Mucosa of rectum (tissue), 2 donors: Measurements from ENCODE around the gene TAOK1.

Experiments used
- H3K27ac ChIP-seq, 2 donors: one replicate each; pipeline ENCODE4 v1.7.0; 2013; ENCODE audit warnings: inconsistent platforms in 2 of 2, low read depth in 2 of 2, low read length in 2 of 2
- H3K27me3 ChIP-seq, 2 donors: one replicate each; pipeline ENCODE4 v1.7.0; 2013; ENCODE audit warnings: low read length in 2 of 2; ENCODE audit not compliant: control insufficient read depth in 2 of 2, insufficient read depth in 2 of 2
- H3K36me3 ChIP-seq, 2 donors: one replicate each; pipeline ENCODE4 v1.7.0; 2013; ENCODE audit warnings: low read length in 2 of 2; ENCODE audit not compliant: control insufficient read depth in 2 of 2, insufficient read depth in 2 of 2
- H3K4me1 ChIP-seq, 2 donors: one replicate each; pipeline ENCODE4 v1.7.0; 2013; ENCODE audit warnings: low read length in 2 of 2, mild to moderate bottlenecking in 1 of 2; ENCODE audit not compliant: control insufficient read depth in 2 of 2, insufficient read depth in 2 of 2
- H3K4me3 ChIP-seq, 2 donors: one replicate each; pipeline ENCODE4 v1.7.0; 2013; ENCODE audit warnings: low read length in 2 of 2
- H3K9ac ChIP-seq, 2 donors: one replicate each; pipeline ENCODE4 v1.7.0; 2013; ENCODE audit warnings: low read length in 2 of 2, low read depth in 1 of 2, mild to moderate bottlenecking in 1 of 2
- H3K9me3 ChIP-seq, 2 donors: one replicate each; pipeline ENCODE4 v1.7.0; 2013; ENCODE audit warnings: low read length in 2 of 2; ENCODE audit not compliant: control insufficient read depth in 2 of 2
- donor health status: healthy.
- donor health status: Normal muscosa, but diverticular disease.

TAOK1 gene

DNA sequence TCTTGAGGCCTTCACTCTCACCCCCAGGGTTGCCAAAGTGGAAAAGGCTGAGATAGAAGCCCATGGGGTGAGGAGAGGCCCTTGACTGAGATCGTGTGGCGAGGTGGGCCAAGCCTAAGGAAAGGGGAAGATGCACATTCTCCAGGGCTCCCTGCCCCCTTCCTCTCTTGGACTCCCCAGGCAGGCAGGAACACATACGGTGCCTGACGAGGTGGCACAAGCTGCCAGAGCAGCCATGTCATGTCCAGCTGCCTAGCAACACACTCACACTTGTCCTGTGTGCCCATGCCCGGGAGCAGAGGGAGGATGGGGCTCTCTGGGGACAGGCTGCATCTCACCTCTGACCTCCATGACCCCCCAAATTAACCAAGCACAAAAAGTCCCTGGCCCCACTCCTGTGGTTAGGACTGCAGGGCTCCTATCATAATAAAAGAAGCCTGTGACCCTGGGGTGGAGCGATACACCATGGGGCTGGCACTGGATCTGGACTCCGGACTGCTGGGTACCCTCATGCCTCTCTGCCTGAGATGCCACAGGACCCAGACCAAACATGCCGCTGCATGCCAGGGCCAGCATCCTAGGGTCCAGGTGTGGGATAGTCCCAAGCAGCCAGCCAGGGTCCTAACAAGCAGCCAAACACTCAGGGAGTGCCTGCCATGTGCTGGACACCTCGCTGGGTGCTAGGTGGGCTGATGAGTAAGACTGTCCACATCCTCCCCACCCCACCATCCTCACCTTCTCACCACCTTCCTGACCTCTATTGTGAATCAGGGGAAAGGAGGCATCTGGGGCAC is 196.7 kb downstream of the TAOK1 start:
- Histone ChIP-seq H3K4me3 (no peak overlapping the region), H3K4me1 (peaks cover 34 to 46% of the 10 kb centered on the region in 2 donors), H3K36me3 (peaks cover 3 to 17% of the 10 kb centered on the region in 2 donors), H3K9ac (no peak overlapping the region), H3K27ac (no peak overlapping the region), H3K27me3 (no peaks in the 10 kb centered on the region), H3K9me3 (no peaks in the 10 kb centered on the region)

DNA sequence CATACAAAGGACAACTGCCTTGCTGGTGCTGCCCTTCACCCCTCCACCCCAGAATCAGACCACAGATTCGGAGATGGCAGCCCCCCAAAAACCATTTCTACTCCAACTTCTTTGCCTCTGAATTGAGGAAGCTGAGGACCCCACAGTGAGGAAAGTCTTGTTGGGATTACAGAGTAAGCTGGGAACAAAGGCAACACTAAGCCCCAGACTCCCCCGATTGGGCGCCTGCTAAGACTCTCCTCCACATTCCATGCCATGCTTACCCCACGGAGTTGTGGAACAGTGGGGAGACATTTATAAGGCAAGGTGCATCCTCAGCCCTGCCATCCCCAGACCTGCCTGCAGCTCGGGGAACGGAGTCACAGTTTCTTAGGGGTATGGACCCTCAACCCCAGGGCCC is 197.4 kb downstream of the TAOK1 start:
- no peak overlapping the region for H3K27ac ChIP-seq
- H3K4me1 ChIP-seq, result peaks cover 41 to 53% of the 10 kb centered on the region in 2 donors
- H3K4me3 ChIP-seq, result peak overlapping the region in 1 of 2 donors; percentile 79

DNA sequence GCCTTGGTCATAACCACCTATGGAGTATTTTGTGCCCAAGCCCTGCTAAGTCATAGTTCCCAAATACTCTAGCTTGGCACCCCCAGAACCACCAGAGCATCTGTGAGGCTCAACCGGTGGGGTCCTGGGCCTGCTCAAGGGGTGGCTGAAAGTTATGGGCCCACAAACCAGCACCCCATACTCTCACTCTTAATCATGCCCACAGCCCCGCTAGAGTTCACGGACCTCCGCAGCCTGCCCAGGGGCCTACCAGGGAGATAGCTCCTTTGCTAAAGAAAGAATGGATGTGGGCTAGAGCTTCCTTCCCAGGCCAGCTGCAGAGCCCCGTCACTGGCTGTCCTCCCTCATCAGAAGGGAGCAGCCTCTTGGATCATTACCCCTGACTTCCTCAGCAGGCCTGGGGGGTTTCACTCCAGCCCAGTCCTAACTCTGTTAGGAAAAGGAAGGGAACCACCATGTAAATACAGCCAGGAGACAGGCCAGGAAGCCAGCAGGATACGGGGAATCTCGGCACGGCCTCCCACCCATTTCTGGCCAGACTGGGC is 197.9 kb downstream of the TAOK1 start:
- peaks cover 44 to 57% of the 10 kb centered on the region in 2 donors for H3K4me1 ChIP-seq
- H3K9me3 ChIP-seq, result no peaks in the 10 kb centered on the region
- no peaks in the 10 kb centered on the region for H3K27me3 ChIP-seq
- H3K9ac ChIP-seq, result peak overlapping the region; percentile 78 to 80
- peaks cover 0 to 5% of the 10 kb centered on the region in 2 donors for H3K36me3 ChIP-seq
- H3K4me3 ChIP-seq, result peak overlapping the region; percentile 73 to 79
- peak overlapping the region in 1 of 2 donors; percentile 80 for H3K27ac ChIP-seq

More for the DNA sequence above, 197.4 kb downstream of the TAOK1 start:
- peaks cover 0 to 10% of the 10 kb centered on the region in 2 donors for H3K36me3 ChIP-seq
- H3K9ac ChIP-seq, result peak overlapping the region in 1 of 2 donors; percentile 78
- H3K9me3 ChIP-seq, result no peaks in the 10 kb centered on the region
- H3K27me3 ChIP-seq, result no peaks in the 10 kb centered on the region

GRCh38 chr17:29588562-29589411 is 198.6 kb downstream of the TAOK1 start:
- Histone ChIP-seq H3K4me3 (peak overlapping the region; percentile 73 to 79), H3K27ac (peak overlapping the region; percentile 67 to 80), H3K36me3 (no peaks in the 10 kb centered on the region), H3K4me1 (peaks cover 44 to 59% of the 10 kb centered on the region in 2 donors), H3K27me3 (no peaks in the 10 kb centered on the region), H3K9me3 (no peaks in the 10 kb centered on the region), H3K9ac (peak overlapping the region; percentile 78 to 80)

- H3K36me3 ChIP-seq, result no peaks in the 10 kb centered on the region
- H3K27ac ChIP-seq, result peak within 1 kb of the TSS; percentile 67 to 91
- no peaks in the 10 kb centered on the region for H3K9me3 ChIP-seq
- H3K4me1 ChIP-seq, result peaks cover 42 to 62% of the 10 kb centered on the region in 2 donors
- H3K27me3 ChIP-seq, result no peaks in the 10 kb centered on the region
- H3K4me3 ChIP-seq, result peak within 1 kb of the TSS; percentile 73 to 80
- peak within 1 kb of the TSS; percentile 78 to 81 for H3K9ac ChIP-seq
Observed at GRCh38 chr17:29589524-29590410, 199.6 kb downstream of the TAOK1 start, which contains the start of gene GIT1. Gene GIT1, minus strand, starts transcription at chr17:29589648. Its CDS starts 270 bp downstream, at chr17:29589378.

- Histone ChIP-seq H3K36me3 (no peaks in the 10 kb centered on the region), H3K4me1 (peaks cover 42 to 58% of the 10 kb centered on the region in 2 donors), H3K9ac (peak overlapping the region; percentile 78 to 81), H3K9me3 (no peaks in the 10 kb centered on the region), H3K27ac (peak overlapping the region; percentile 16 to 91), H3K4me3 (peak overlapping the region in 1 of 2 donors; percentile 80), H3K27me3 (no peaks in the 10 kb centered on the region)
Observed at GRCh38 chr17:29590411-29591145, 200.4 kb downstream of the TAOK1 start.

- Histone ChIP-seq H3K27ac (peak overlapping the region; percentile 16 to 91), H3K27me3 (no peaks in the 10 kb centered on the region), H3K9ac (peak overlapping the region in 1 of 2 donors; percentile 41), H3K4me3 (peak overlapping the region; percentile 19 to 70), H3K36me3 (no peaks in the 10 kb centered on the region), H3K4me1 (peaks cover 42 to 58% of the 10 kb centered on the region in 2 donors), H3K9me3 (no peaks in the 10 kb centered on the region)
Observed at GRCh38 chr17:29591146-29591736, 201.1 kb downstream of the TAOK1 start.

DNA sequence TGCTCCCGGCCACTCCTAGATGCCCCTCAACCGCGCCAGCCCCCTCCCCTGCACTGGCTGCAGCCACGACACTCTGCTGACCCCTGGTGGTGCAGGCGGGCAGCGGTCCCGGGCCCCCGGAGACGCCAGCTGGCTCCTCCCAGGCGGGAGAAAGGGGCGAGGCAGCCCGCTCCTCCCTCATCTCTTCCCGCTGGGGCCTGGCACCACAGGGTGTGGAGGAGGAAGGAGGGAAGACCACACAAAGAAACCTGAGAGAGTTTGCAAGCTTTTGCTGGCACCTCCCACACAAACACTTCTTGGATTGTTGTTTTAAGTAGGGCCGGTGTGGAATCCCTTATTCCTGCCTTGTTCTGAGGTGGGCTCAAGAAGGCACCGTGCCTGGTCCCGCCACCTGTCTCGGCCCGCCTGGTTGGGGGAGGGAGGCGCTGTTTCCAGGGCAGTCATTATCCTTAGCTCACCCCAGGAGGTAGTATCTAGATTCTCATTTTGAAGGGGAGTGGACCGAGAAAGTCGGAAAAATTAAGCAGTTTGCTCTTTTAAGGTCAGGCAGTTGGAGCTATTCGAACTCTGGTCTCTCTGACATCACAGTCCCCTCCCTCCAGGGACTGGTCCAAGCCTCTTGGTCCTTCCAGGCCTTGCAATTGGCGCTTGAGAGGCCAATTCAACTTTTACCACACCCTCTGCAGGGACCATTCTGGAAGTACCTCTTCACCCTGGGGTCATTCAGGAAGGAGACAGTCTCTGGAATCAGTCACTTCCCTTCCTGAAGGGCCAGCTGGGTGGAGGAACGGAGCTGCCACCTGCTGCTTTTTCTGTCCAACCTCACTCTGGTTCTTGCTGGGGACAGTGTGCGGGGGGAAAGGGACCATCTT is 201.8 kb downstream of the TAOK1 start:
- Histone ChIP-seq H3K27ac (peak overlapping the region; percentile 81 to 91), H3K9me3 (no peaks in the 10 kb centered on the region), H3K9ac (peak overlapping the region; percentile 60 to 65), H3K4me1 (peaks cover 42 to 50% of the 10 kb centered on the region in 2 donors), H3K36me3 (no peaks in the 10 kb centered on the region), H3K27me3 (no peaks in the 10 kb centered on the region), H3K4me3 (peak overlapping the region; percentile 47 to 70)
